GM19193 (cell line): Measurements from ENCODE around the gene VEGFA.

ENCODE experiments used
- POLR2A ChIP-seq: IDR thresholded peaks from 4 replicates; pipeline ENCODE4 v1.6.1; 2011; ENCODE audit not compliant: insufficient read depth, insufficient read length; ENCODE audit errors: extremely low read depth

Gene VEGFA

GRCh38 chr6:43762966-43763695, 6.9 kb upstream of the VEGFA start:
- TF ChIP-seq POLR2A: no peak

GRCh38 chr6:43763812-43764522, 6.0 kb upstream of the VEGFA start:
- TF ChIP-seq POLR2A: no peak

- TF ChIP-seq POLR2A: no peak
Observed at GRCh38 chr6:43764772-43765171, 5.2 kb upstream of the VEGFA start.

GRCh38 chr6:43765776-43766499, 4.1 kb upstream of the VEGFA start:
- TF ChIP-seq POLR2A: no peak

GRCh38 chr6:43766500-43766853, 3.5 kb upstream of the VEGFA start:
- TF ChIP-seq POLR2A: no peak

GRCh38 chr6:43766964-43767461, 3.0 kb upstream of the VEGFA start:
- no peak for TF ChIP-seq POLR2A

GRCh38 chr6:43767553-43768505, 2.2 kb upstream of the VEGFA start:
- TF ChIP-seq POLR2A: no peak

- no peak for TF ChIP-seq POLR2A
Observed at GRCh38 chr6:43768506-43768860, 1.5 kb upstream of the VEGFA start.

- TF ChIP-seq POLR2A: no peak
Observed at GRCh38 chr6:43768983-43769525, 957 bp upstream of the VEGFA start.

GRCh38 chr6:43770372-43771209, 580 bp downstream of the VEGFA start:
- TF ChIP-seq POLR2A: no peak

GRCh38 chr6:43771210-43771857, 1.3 kb downstream of the VEGFA start:
- no peak for TF ChIP-seq POLR2A

- TF ChIP-seq POLR2A: no peak
Observed at GRCh38 chr6:43771858-43772680, 2.1 kb downstream of the VEGFA start.
